ENCODE results near the gene SPIN2B.

SPIN2B gene

DNA sequence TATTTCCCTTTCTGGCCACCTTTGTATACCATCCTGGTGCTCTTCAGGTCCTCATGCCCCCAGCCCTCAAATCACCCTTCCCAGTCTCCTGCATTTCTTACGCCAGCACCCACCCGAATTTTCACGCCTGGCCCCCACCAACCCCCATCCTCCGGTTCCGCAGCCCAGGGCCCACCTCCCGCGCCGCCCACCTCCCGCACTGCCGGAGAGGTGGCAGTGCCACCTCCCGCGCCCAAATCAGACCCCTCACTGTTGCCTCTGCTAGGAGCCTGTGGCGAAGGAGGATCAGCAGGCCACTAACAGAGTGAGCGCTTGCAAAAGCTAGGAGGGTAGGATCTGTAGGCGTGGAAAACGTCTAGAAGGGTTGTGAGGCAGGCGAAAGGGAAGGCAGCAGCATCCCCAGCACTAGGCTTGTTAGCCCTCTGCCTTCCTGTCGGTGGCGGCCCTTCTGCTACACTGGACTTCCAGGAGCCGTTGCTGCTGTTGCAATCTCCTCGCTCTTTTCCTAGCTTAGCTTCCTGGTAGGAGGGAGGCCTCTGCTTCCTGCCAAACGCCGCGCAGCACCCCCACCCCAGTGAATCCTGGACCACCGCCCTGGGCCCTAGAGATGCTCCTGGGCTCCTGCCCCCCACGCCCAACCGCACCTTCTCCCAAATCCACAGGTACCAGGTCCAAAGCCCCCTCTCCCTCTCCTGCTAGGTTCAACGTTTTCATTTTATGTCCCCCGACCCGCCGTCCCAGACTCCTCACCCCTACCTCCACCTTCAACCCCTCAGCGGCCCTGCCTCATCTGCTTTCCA lies 51.0 kb downstream of the SPIN2B start:
- no peaks in the 10 kb centered on the region for H3K36me3 ChIP-seq (ENCODE audit: control insufficient read depth, insufficient read depth, low read length, severe bottlenecking)
- no peaks in the 10 kb centered on the region for H3K9me3 ChIP-seq (ENCODE audit: control insufficient read depth, low read length)
- no peak overlapping the region for H3K4me3 ChIP-seq (ENCODE audit: low read length)
- H3K27me3 ChIP-seq (replicated peaks; ENCODE audit: control insufficient read depth, insufficient read depth, low read length) = peaks cover 22% of the 10 kb centered on the region
- no peak for DNase-seq (ENCODE audit: low read depth)
- H3K9ac ChIP-seq (ENCODE audit: low read length) = no peak overlapping the region
- no peaks in the 10 kb centered on the region for H3K4me1 ChIP-seq (ENCODE audit: control insufficient read depth, insufficient read depth, low read length)

All from adipocyte (in vitro differentiated cells).